PC-9 (cell line): Measurements from ENCODE around the gene USP24. TPM values are rescaled to one million over a fixed set of nuclear protein-coding genes. Genes with fewer than 3 reads are reported as not detected.
"Not testable (repeated sequence)": the region's sequence is repeated elsewhere in the genome, so short reads cannot be mapped to it uniquely, and the experiment has no call there.

Experiments used
- BruUV-seq: library from RNA; stranded (reverse); fragments of 400-500 nt; replicated peaks from 2 replicates; lab custom pipeline; 2021; lab: Mats Ljungman, UMichigan
- CTCF ChIA-PET: fragments of 300-600 bp; sonication (Branson Sonifier 250); formaldehyde crosslinking; loops from one replicate; lab custom pipeline; 2022; ENCODE audit warnings: antibody characterized with exemption; lab: Charles Lee
- POLR2A ChIA-PET: fragments of 300-600 bp; sonication (Branson Sonifier 250); formaldehyde crosslinking; loops from one replicate; lab custom pipeline; 2022; ENCODE audit warnings: antibody characterized with exemption; ENCODE audit not compliant: unreplicated experiment; lab: Charles Lee
- DNase-seq, 2 experiments: peaks; one replicate each; pipeline versions ENCODE4 v3.0.0 to v3.0.0-alpha.2; 2015 to 2022; ENCODE audit warnings: mixed read lengths in 1 of 2
- H2AFZ ChIP-seq: fragments of 200-600 bp; sonication (generic); 2 replicates; pipeline ENCODE4 v1.8.1; 2017; ENCODE audit warnings: antibody characterized with exemption
- H3F3A ChIP-seq: fragments of 200-600 bp; sonication (generic); 2 replicates; pipeline ENCODE4 v1.8.1; 2017; ENCODE audit warnings: antibody characterized with exemption, mild to moderate bottlenecking, low read depth; ENCODE audit not compliant: insufficient read depth
- H3K27ac ChIP-seq: fragments of 200-600 bp; sonication (generic); 2 replicates; pipeline ENCODE4 v1.6.1; 2016; ENCODE audit warnings: mixed run types
- H3K27me3 ChIP-seq: fragments of 200-600 bp; sonication (generic); 2 replicates; pipeline ENCODE4 v1.6.1; 2016; ENCODE audit warnings: low read depth, mixed run types; ENCODE audit not compliant: insufficient read depth
- H3K36me3 ChIP-seq: fragments of 200-600 bp; sonication (generic); 2 replicates; pipeline ENCODE4 v1.6.1; 2016; ENCODE audit warnings: low read depth, mixed run types
- H3K4me1 ChIP-seq: fragments of 200-600 bp; sonication (generic); replicated peaks from 2 replicates; pipeline ENCODE4 v1.6.1; 2016; ENCODE audit warnings: mixed run types; ENCODE audit not compliant: insufficient read depth
- H3K4me2 ChIP-seq: fragments of 200-600 bp; sonication (generic); 2 replicates; pipeline ENCODE4 v1.6.1; 2017; ENCODE audit warnings: mixed run types
- H3K4me3 ChIP-seq: fragments of 200-600 bp; sonication (generic); 2 replicates; pipeline ENCODE4 v1.6.1; 2016; ENCODE audit warnings: mixed run types
- H3K79me2 ChIP-seq: fragments of 200-600 bp; sonication (generic); 2 replicates; pipeline ENCODE4 v1.6.1; 2017; ENCODE audit warnings: low read depth, mixed run types
- H3K9me2 ChIP-seq: fragments of 200-600 bp; sonication (generic); 2 replicates; pipeline ENCODE4 v1.8.1; 2017; ENCODE audit warnings: mild to moderate bottlenecking; ENCODE audit not compliant: insufficient read depth
- H3K9me3 ChIP-seq: fragments of 200-600 bp; sonication (generic); 2 replicates; pipeline ENCODE4 v1.8.1; 2016; ENCODE audit warnings: low read depth; ENCODE audit not compliant: insufficient read depth
- H4K20me1 ChIP-seq: fragments of 200-600 bp; sonication (generic); 2 replicates; pipeline ENCODE4 v1.8.1; 2017; ENCODE audit not compliant: insufficient read depth
- CTCF ChIP-seq: fragments of 200-600 bp; sonication (generic); conservative IDR thresholded peaks from 2 replicates; pipeline ENCODE4 v1.6.1; 2017; ENCODE audit warnings: mixed run types, antibody characterized with exemption, mild to moderate bottlenecking, moderate library complexity
- EZH2 ChIP-seq: fragments of 200-600 bp; sonication (generic); IDR thresholded peaks from 2 replicates; pipeline ENCODE4 v1.8.0; 2017; ENCODE audit warnings: antibody characterized with exemption, low read depth
- intact Hi-C: fragments of 100-400 bp; cut with micrococcal nuclease; formaldehyde crosslinking; loops from one replicate; pipeline ENCODE4 v1.10.0; 2022; ENCODE audit not compliant: unreplicated experiment
- total RNA-seq: library from RNA; stranded (reverse); gene quantifications from 2 replicates; pipeline ENCODE4 v1.2.3, GENCODE V29; 2021

The USP24 gene
- total RNA-seq, 1 experiment from 2014 or later, result 61.0 TPM

GRCh38 chr1:55203064-55203463 lies 12.1 kb downstream of the USP24 start:
- TF ChIP-seq EZH2 (no peak), CTCF (no peak)
- H2AFZ ChIP-seq, result no peak overlapping the region
- no peaks in the 10 kb centered on the region for H3K27me3 ChIP-seq
- intact Hi-C loops, result no loop called here
- no peak overlapping the region for H3K4me2 ChIP-seq
- no TSS peak for BruUV-seq
- H3K4me3 ChIP-seq, result no peak overlapping the region
- peaks cover 100% of the 10 kb centered on the region for H3K79me2 ChIP-seq
- no peaks in the 10 kb centered on the region for H3K9me3 ChIP-seq
- no peaks in the 10 kb centered on the region for H3K9me2 ChIP-seq
- H3F3A ChIP-seq, result 0 out of 2 replicates have a peak, but pooled peaks cover 4% of the 10 kb centered on the region
- H3K27ac ChIP-seq, result no peak overlapping the region
- H4K20me1 ChIP-seq, result peaks cover 22% of the 10 kb centered on the region; the same call in 1 of the 2 replicates
- no peak for DNase-seq
- POLR2A ChIA-PET, result no interaction called here
- H3K4me1 ChIP-seq, result peaks cover 27% of the 10 kb centered on the region
- CTCF ChIA-PET, result no interaction called here
- peaks cover 5% of the 10 kb centered on the region; the same call in 1 of the 2 replicates for H3K36me3 ChIP-seq

- no TSS peak for BruUV-seq
- Histone ChIP-seq H3K4me3 (no peak overlapping the region), H3K9me2 (no peaks in the 10 kb centered on the region), H3K9me3 (no peaks in the 10 kb centered on the region), H3K4me2 (no peak overlapping the region), H4K20me1 (peaks cover 26% of the 10 kb centered on the region), H2AFZ (no peak overlapping the region), H3K79me2 (peaks cover 98% of the 10 kb centered on the region), H3K4me1 (peaks cover 21% of the 10 kb centered on the region), H3K27ac (no peak overlapping the region), H3F3A (no peaks in the 10 kb centered on the region), H3K27me3 (no peaks in the 10 kb centered on the region), H3K36me3 (peaks cover 5% of the 10 kb centered on the region; the same call in 1 of the 2 replicates)
- DNase-seq, result no peak
- intact Hi-C loops, result no loop called here
- ChIA-PET POLR2A (no interaction called here), CTCF (interaction anchor here (0.8 kb wide), 1 partner anchor 77 kb away, joined by 3 read pairs; no protein-coding TSS in a partner anchor)
- no peak for TF ChIP-seq CTCF
- no peak for TF ChIP-seq EZH2
Observed at GRCh38 chr1:55200667-55201066, 14.5 kb downstream of the USP24 start.

GRCh38 chr1:55199735-55200134 lies 15.4 kb downstream of the USP24 start:
- BruUV-seq, POLR2A ChIA-PET, H3F3A ChIP-seq, H3K4me2 ChIP-seq, H3K27me3 ChIP-seq, H2AFZ ChIP-seq, DNase-seq, intact Hi-C loops, H3K9me3 ChIP-seq, H3K4me3 ChIP-seq, H3K27ac ChIP-seq, H3K9me2 ChIP-seq: not testable (repeated sequence)
- Histone ChIP-seq H3K4me1 (peaks cover 11% of the 10 kb centered on the region), H3K79me2 (peaks cover 97% of the 10 kb centered on the region), H3K36me3 (peaks cover 10% of the 10 kb centered on the region; the same call in 1 of the 2 replicates), H4K20me1 (peaks cover 26% of the 10 kb centered on the region)
- CTCF ChIA-PET, result interaction anchor here (0.8 kb wide), 1 partner anchor 78 kb away, joined by 3 read pairs; no protein-coding TSS in a partner anchor

- peaks cover 96% of the 10 kb centered on the region for H3K79me2 ChIP-seq
- BruUV-seq, result no TSS peak
- H3K36me3 ChIP-seq, result peaks cover 10% of the 10 kb centered on the region; the same call in 1 of the 2 replicates
- no peaks in the 10 kb centered on the region for H3F3A ChIP-seq
- H3K27me3 ChIP-seq, result no peaks in the 10 kb centered on the region
- H3K9me3 ChIP-seq, result no peaks in the 10 kb centered on the region
- no peak overlapping the region for H3K4me2 ChIP-seq
- H4K20me1 ChIP-seq, result peaks cover 24% of the 10 kb centered on the region
- TF ChIP-seq EZH2 (no peak), CTCF (no peak)
- DNase-seq, result no peak
- CTCF ChIA-PET, result interaction anchor here (0.6 kb wide), 1 partner anchor 320 kb away, joined by 5 read pairs; no protein-coding TSS in a partner anchor
- no peaks in the 10 kb centered on the region for H3K4me1 ChIP-seq
- no peak overlapping the region for H2AFZ ChIP-seq
- no peak overlapping the region for H3K4me3 ChIP-seq
- POLR2A ChIA-PET, result no interaction called here
- H3K27ac ChIP-seq, result no peak overlapping the region
- H3K9me2 ChIP-seq, result no peaks in the 10 kb centered on the region
- intact Hi-C loops, result no loop called here
Observed at GRCh38 chr1:55198044-55198443, 17.1 kb downstream of the USP24 start.
